HG02642 (cell line): ENCODE measurements around the gene COQ6.
"Not testable (repeated sequence)": the region's sequence is repeated elsewhere in the genome, so short reads cannot be mapped to it uniquely, and the experiment has no call there.

ENCODE experiments used
- ATAC-seq: cut with Tn5 transposase; IDR thresholded peaks from one replicate; pipeline ENCODE4 v1.9.1; 2021; ENCODE audit warnings: mild to moderate bottlenecking; ENCODE audit not compliant: unreplicated experiment, poor library complexity

COQ6 gene

DNA sequence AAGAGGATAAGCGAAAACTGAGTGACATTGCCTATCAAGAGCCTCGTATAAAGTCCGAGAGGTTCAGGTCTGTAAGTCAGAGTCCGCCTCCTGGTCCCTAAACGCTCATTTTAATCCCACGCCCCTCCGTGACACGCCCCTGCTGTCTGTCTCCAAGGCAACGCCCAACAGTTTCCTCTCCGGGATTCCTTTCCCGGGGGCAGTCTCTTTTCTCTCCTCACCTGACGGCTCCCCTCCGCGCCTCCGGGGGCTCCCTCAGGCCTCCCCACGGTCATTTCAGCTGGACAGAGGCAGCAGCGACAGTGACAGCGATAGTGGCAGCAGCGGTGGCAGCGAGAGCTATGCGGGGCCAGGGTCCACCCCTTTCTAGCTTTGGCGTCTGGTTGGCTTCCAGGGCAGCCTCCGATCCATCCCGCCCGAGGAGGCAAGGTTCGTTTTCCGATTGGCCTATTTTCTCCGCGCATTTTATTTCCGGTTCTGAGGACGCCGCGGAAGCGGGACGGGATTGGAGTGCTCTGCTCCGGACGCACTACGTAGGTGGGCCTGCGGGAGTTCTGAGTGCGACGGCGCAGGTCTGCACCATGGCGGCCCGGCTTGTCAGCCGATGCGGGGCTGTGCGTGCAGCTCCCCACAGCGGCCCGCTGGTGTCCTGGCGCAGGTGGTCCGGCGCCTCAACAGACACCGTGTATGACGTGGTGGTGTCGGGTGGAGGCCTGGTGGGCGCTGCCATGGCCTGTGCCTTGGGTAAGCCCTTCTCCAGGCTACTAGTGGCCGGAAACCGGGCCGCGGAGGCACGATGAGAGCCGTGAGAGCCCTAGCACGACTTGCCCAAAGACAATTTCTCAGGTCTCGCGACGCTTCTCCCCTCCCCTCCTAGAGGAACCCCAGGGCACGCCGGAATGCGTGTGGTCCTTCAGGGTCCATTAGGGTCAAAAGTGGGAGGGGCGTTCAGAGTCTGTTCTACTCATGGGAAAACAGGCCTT lies at the start of gene COQ6, which contains the start of gene FAM161B:
COQ6 (plus strand) TSS at position 551 of the 983 bp plus-strand sequence; CDS start at position 582, 31 bp downstream.
FAM161B (minus strand) TSS at position 343 of the 983 bp plus-strand sequence; CDS start at position 275, 68 bp downstream.
- ATAC-seq = peak; percentile 90

DNA sequence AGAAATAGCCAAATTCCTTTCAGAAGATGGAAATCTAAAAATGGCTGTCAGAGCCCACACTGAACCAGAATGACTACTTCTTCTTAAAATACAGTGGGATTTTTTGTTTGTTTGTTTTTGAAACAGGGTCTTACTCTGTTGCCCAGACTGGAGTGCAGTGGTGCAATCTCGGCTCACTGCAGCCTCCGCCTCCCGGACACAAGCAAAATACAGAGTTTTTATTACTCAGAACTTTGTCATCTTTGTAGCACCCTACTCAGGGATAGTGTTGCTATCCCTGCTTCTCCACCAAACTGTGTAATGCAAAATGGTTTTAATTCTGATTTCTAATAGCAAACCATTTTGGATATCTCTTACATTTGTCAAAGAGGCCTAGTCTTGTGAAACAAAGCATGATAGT lies 47.1 kb upstream of the COQ6 start:
- ATAC-seq = no peak

DNA sequence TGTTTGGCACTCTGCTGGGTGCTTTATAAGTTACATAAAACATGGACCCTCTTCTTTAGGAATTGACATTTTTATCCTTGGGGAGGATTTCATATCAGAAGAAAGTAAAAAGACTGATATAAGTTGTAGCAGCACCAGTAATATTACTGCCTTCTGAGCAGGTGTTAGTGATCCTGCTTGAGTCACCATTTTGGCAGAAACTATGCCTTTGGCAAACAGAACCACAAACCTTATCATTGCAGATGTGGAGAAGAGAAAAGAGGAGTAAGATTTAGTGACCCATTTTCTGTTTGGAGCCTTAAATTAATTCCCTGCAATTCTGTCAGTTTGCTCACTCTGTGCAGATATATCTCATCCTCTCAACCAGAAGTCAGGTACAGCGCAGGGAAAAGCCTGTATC lies 40.4 kb upstream of the COQ6 start:
- ATAC-seq = no peak

DNA sequence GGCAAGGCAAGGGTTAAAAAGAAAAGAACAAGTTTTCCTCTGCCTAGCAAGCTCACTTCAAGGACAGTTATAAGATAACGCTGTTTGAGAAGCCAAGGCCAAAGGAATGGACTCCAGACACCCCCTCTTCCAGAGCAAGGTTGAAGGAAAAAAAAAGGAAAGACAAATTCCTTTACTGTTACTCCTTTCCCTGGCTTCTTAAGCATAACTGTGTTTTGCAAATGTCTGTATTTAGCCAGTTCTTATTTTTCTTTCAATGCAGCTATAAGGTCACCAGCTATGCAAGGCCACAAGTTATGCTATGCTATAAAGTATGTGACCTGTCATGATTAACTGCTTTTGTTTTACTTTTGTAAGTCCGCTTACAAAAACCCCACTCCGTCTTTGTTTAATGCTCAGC lies 36.8 kb upstream of the COQ6 start:
- no peak for ATAC-seq

DNA sequence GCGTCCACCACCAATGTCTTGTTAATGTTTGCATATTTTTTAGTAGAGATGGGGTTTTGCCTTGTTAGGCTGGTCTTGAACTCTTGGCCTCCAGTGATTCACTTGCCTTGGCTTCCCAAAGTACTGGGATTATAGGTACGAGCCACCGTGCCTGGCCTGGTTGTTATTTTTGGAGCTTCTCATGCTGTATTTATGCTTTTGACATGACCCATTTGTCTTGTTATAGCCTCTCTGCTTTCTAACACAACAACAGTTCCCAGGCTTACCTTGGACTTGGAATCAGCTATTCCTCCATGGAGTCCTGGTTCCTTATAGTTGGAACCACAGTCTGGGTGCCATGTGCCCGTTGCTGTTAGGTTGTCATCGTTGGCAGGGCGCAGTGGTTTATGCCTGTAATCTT lies 33.8 kb upstream of the COQ6 start:
- ATAC-seq = no peak

DNA sequence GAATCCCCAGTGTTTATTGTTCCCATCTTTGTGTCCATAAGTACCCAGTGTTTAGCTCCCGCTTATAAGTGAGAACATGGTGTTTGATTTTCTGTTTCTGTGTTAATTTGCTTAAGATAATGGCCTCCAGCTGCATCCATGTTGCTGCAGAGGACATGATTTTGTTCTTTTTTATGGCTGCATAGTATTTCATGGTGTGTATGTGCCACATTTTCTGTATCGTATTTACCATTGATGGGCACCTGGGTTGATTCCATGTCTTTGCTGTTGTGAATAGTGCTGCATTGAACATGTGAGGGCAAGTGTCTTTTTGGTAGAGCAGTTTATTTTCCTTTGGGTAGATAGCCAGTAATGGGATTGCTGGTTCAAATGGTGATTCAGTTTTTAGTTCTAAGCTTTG lies 30.6 kb upstream of the COQ6 start:
- ATAC-seq = not testable (repeated sequence)

DNA sequence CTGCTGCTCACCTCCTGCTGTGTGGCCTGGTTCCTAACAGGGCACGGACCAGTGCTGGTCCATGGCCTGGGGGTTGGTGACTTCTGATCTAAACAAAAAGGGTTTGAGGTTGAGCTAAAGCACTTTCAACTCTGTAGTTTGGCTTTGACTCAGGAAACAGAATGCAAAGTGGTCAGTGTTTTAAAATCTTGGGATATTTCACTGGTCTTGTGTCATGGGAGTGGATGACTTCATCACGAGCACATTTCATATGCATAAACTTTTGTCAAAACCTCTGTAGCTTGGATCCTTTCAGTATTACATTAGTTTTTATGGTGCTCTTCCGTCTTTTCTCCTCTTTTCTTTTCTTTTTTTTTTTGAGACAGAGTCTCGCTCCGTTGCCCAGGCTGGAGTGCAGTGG lies 25.8 kb upstream of the COQ6 start:
- no peak for ATAC-seq

DNA sequence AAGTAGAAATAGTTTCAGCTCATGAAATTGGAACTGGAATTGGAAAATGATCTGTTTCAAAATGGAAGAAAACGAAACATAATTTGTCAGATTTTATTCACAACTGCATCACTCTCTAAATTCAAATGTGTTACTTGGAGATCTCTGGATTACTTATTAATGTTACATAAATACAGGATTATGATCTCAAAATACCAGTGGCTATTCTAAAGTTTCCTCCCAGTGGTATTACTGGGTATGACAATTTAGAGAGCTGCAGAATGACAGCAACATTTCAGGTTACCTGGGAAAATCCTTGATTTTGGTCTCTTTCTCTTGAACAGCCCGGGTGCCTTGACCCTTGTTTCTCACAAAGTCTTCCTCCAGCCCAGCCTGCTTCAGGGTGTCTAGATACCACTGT lies 14.4 kb upstream of the COQ6 start:
- no peak for ATAC-seq

DNA sequence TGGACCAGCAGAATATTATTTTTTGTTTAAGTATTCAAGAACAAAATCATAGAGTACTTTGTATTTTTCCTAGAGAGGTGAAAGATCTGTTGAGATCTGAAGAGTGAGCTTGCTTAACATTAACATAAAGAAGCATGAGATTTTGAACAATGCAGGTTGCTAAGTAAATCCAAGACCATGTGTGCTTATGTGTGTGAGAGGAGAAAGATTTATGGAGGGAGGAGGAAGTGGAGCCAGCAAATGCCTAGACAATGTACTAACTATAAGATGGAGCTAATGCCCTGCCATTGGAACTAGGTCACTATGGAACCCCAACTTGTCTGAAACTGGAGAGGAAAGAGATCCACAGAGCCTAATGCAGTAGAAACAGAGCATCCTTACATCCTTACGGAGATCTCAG lies 13.6 kb upstream of the COQ6 start:
- no peak for ATAC-seq

DNA sequence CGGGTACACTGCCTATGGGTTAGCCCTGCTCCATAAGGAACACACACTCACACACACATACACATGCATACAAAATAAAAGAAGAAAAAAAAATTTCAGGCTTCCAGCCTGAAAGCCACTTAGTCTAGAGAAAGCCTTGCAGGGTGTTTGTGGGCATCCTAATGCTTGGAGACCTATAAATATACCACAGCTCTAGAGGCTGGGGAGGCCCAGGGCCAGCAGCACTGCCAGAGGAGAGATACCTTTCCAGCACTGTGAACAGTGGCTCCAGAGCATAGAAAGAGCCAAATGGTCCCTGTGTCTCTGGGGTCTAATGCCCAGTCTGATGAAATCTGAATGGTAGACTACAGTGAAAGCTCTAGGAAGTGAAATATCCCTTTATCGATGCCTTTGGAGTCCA lies 13.1 kb upstream of the COQ6 start:
- no peak for ATAC-seq

DNA sequence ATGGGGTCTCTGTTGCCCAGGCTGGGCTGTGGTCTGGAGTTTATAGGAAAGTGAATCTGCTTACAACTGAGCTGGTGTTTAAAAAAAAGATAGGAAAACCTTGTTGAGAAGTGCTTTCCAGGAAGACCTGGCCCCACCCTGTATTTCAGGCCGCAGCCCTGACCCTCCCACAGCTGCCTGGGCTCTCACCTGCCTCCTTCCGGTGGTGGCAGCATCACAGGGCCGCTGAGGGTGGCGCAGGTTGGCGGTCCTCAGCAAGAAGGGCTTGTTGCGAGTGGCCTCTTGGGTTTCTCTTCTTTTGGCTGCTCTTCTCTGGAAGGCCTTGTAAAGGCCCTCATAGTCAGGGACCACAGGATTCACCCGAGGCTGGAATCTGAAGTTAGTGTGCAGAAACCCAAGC lies 7.9 kb upstream of the COQ6 start:
- ATAC-seq = no peak

DNA sequence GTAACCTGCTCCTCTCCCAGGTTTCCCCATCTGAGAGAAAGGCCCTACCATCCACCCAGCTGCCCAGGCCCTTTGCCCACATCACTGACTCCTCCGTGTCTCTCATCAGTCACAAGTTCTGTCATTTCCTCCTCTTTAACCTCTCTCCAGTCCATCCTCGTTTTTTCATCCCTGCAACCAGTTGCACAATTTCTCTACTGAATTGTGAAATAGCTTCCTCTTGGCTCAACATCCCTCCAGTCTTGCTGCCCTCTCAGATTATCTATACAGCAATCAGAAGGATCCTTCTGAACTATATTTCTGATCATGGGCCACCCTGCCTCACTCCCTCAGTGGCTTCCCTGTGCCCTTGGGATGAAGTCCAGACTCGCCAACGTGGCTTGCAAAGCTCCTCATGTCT lies 7.0 kb upstream of the COQ6 start:
- no peak for ATAC-seq

DNA sequence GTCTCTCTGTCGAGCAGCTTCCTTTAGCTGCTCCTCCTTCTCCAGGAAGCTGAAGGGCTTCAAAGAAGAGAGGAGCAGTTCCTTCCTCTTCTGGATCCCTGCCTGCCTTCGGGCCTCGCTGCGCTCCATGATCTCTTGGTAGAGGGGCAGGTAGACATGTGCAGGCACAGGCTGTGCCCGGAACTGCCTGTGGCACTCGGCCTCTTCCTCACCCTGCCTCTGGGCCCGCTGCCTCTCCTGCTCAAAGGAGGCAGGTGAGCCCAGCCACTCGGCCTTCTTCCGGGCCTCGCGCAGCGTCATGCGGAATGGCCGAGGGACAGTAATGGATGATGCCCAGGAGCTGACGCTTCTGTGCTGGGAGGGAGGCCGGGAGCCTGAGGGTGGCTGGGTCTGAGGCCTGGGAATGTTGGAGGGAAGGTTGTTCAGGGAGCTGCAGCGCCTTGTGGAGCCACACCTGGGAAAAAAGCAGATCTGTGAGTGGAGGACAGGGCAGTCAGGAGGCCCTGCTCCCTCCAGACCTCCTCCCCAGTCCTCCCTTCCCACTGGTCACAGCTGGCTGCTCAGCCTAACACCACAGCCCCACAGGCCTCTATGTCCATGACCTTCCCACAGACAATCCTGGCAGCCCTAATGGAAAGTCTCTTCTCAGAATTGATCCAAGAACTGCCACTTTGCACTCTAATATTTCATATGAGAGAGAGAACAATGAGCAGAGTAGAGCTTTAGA lies 5.5 kb upstream of the COQ6 start:
- no peak for ATAC-seq

DNA sequence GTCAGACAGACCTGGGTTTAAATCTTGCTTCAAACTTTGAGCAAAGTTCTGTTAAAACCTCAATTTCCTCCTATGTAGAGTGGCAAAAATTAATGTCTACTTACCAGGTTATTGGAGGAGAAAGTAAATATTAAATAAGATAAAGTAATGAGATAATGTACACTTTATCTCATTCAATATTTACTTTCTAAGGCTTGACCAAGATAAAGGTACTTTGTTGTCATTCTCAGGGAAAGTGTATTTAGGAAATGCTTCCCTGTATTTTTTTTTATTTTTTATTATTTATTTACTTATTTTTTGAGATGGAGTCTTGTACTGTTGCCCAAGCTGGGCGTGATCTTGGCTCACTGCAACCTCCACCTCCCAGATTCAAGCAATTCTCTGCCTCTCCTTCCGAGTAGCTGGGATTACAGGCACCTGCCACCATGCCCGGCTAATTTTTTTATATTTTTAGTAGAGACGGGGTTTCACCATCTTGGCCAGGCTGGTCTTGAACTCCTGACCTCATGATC lies 4.9 kb upstream of the COQ6 start:
- no peak for ATAC-seq

DNA sequence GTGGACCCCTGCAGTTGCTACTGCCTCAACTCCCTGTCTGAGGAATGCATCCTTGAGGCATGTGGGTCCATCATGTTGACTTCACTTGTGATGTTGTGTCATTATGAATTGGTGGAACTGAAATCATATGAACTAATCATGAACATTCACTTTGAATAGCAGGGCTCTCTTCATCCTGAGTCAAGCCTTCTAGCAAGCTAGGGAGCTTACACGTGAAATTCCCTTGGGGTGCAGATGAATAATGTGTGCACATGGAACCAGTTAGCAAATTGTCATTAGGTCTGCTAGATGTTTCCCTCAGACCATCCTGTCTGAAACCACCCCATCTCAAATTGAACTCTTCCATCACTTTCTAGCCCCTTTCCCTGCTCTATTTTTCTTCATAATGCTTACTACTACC lies 3.6 kb downstream of the COQ6 start:
- ATAC-seq = no peak

DNA sequence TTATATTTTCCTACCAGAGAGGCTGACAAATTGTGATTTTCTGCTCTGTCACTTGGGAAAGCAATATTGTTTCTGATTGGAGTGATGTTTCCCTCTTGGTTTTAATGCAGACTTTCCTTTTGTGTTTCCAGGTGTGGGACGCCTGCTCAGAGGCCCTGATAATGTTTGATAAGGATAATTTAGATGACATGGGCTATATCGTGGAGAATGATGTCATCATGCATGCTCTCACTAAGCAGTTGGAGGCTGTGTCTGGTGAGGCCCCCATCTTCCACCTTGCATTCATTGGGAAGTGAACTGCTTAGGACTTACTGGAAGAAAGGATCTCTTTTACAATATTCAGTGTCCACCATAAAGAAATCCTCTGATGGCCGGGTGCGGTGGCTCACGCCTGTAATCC lies 5.6 kb downstream of the COQ6 start:
- no peak for ATAC-seq

DNA sequence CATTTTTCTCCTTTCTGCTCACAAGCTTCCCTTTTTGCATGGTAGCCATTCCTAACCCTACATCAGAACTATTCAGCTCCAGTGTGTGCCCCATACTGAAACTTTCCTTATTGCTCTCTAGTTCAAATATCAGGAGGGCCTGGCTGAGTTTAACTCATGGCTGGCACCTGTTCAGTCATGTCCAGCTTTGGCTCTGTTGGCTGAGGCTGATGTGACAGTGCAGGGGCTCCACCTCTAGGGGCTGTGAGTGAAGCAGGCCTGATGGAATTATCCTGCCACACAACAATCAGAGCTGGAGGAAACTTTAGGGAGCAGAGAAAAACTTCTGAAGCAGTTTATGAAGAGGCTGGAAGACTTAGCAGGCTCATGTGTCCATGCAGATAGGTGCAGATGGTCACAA lies 8.5 kb downstream of the COQ6 start:
- no peak for ATAC-seq

DNA sequence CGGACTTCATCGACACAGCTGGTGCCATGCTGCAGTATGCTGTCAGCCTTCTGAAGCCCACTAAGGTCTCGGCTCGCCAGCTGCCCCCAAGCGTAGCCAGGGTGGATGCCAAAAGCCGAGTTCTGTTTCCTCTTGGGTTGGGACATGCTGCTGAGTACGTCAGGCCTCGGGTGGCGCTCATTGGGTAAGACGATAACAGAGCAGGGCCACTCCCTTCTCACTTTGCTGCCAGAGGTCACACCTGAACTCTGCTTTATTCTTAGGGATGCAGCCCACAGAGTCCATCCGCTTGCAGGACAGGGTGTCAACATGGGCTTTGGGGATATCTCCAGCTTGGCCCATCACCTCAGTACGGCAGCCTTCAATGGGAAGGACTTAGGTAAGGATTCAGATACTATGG lies 11.1 kb downstream of the COQ6 start:
- no peak for ATAC-seq

DNA sequence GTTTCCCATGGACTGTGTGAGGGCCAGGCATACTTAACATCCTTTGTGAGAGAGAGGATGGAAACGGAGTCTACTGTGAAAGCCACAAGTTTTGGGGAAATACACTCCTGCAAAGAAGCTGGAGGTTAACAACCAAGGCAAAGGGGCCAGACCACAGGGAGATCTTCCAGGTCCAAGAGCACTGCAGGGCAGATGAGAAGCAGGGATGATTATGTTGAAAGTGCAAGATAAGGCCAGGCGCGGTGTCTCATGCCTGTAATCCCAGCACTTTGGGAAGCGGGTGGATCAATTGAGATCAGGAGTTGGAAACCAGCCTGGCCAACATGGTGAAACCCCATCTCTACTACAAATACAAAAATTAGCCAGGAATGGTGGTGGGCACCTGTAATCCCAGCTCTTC lies 15.1 kb downstream of the COQ6 start:
- no peak for ATAC-seq

DNA sequence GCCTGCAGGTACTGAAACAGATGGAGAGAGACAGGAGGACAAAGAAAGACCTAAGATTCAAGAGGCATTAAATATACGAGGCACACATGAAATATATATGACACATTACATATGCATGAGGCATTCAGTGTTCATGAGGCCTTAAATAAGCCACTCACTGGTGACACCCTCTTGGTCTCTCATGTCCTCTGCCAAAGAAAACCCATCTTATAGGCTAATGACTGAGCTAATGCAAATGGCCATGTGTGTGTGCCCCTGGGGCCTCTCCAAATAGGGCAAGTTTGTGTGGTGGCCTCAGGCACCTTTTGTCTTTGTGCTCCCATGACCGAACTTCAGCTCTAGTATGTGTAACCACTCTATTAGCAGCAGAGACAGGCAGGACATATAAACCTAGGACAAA lies 18.8 kb downstream of the COQ6 start:
- ATAC-seq = no peak

DNA sequence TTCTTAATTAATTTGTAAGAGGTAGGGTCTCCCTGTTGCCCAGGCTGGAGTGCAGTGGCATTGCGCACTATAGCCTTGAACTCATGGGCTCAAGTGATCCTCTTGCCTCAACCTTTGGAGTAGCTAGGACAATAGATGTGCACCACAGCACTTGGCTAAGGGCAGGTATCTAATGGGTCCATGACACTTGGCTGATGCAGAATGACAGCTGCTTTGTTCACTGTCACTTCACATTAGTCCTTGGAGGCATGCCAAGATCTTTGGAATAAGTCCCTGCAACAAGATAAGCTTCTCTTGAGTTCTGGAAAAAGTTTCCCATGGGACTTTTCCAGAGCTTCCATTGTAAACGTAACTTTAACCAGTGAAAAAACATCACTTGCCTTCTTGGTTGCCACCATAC lies 23.4 kb downstream of the COQ6 start:
- no peak for ATAC-seq
